HG03139 (cell line): ENCODE data around the gene TMEM238.

Experiments
- ATAC-seq: cut with Tn5 transposase; IDR thresholded peaks from one replicate; pipeline ENCODE4 v1.9.1; 2021; ENCODE audit not compliant: unreplicated experiment

TMEM238 gene

DNA sequence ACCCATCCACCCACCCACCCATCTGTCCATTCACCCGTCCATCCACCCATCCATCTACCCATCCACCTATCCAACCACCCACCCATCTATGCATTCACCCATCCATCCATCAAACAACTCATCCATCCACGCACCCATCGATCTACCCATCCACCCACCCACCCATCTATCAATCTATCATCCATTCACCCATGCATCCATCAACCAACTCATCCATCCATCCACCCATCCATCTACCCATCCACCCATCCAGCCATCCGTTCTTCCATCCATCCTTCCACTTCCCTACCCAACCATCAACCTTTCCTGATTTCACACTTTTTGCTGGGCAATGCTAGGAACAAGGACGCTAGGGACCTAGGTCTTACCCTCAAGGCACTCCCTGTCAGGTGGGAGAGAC, 2.1 kb downstream of the TMEM238 start:
- no peak for ATAC-seq

DNA sequence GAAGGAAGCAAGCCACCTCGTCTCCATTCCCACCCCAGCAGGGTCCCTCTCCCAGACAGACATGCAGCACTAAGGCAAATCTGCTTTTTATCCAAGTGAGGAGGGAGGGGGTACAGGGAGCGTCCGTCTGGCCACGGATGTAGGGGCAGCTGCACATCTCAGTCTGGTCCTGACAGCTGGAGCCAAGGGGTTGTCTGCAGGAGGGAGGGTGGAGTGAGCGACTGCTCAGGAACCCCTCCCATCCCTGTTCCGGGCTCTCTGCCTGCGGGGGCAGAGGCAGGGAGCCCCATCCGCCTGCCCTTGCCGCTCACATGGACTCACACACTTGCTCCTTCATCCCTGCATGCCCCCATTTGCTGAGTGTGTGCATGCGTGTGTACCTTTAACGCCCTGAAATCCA, 4.9 kb downstream of the TMEM238 start:
- no peak for ATAC-seq

DNA sequence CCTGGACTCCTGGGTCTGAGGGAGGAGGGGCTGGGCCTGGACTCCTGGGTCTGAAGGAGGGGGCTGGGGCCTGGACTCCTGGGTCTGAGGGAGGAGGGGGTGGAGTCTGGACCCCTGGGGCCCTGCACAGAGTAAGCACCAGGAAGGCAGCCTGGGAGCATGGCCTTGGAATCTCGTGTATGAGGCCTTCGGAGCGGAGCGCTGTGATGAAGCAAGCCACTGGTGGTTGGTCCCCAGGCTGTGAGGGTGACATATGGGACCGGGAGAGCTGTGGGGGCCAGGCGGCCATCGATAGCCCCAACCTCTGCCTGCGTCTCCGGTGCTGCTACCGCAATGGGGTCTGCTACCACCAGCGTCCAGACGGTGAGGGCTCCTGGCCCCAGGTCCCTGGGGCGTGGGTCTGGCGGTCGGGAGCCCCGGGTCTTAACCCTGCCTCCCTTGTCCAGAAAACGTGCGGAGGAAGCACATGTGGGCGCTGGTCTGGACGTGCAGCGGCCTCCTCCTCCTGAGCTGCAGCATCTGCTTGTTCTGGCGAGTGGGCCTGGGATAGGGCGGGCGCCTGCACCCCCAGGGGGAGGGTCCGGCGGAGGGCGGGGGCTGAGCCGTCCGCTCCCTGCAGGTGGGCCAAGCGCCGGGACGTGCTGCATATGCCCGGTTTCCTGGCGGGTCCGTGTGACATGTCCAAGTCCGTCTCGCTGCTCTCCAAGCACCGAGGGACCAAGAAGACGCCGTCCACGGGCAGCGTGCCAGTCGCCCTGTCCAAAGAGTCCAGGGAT, 6.5 kb downstream of the TMEM238 start:
- no peak for ATAC-seq

DNA sequence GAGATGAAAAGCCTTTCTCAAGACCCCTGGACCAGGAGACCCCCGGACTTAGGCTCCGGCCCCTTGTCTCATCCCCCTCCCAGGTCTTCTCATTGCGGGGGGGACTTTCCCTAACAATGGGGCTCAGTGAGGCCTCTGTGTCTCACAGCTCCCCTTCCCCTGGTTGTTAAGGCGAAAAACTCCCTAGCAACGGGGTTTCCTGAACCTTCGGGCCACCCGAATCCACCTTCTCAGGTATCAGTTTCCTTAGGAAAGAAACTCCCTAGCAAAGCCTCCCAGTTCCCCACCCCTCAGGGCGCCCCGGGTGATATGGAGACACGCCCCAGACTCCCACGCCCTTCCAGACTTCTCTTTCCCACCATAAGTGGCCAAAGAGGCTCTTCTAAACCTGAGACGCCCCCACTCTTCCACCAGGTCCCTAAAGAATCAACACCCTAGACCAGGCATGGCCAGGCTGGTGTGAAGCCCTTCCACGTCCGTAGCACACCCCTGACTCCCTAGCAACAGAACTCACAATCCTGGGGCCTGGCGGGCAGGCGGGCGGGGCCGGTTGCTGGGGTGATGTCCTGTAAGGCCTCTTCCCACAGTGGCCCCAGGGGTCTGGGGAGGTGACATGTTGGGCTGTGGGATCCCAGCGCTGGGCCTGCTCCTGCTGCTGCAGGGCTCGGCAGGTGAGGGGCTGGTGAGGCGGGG, 7.7 kb downstream of the TMEM238 start, which contains the start of gene TMEM190:
Gene TMEM190 (plus strand): TSS at position 586 of the 693 bp plus-strand sequence. CDS start 28 bp downstream, at position 614.
- no peak for ATAC-seq

DNA sequence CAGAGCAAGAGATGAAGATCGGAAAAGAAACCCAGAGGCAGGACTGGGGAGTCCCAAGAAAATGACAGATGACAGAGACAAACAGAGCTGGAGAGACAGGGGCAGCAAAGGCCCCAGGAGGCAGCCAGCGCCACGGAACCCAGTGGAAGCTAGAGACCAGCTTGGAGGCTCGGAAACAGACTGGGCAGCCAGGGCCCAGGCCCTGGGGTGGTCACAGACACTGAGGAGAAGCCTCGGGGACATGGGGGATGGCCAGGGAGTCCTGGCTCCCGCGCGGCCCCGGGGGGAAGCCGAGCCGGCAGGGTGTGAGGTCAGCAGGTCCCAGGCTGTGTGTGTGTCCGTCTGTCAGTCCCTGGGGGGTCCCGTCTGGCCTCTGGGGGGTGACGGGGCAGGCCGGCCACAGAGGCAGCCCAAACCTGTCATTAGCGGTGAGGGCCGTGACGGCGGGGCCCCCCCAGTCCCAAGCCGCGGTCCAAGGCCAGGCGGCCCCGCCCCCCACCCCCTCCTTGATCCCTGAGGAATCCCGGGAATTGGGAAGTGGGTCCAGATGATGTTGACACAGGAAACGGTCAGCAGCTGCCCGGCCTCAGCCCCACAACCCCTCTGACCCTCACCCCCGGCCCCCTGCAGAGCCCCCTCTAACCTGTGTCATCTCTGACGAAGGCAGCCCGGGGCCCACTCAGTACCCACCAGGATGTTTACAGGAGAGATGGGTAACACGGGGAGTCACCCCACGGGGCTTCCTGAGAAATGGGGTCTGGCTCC, 9.9 kb downstream of the TMEM238 start:
- no peak for ATAC-seq

DNA sequence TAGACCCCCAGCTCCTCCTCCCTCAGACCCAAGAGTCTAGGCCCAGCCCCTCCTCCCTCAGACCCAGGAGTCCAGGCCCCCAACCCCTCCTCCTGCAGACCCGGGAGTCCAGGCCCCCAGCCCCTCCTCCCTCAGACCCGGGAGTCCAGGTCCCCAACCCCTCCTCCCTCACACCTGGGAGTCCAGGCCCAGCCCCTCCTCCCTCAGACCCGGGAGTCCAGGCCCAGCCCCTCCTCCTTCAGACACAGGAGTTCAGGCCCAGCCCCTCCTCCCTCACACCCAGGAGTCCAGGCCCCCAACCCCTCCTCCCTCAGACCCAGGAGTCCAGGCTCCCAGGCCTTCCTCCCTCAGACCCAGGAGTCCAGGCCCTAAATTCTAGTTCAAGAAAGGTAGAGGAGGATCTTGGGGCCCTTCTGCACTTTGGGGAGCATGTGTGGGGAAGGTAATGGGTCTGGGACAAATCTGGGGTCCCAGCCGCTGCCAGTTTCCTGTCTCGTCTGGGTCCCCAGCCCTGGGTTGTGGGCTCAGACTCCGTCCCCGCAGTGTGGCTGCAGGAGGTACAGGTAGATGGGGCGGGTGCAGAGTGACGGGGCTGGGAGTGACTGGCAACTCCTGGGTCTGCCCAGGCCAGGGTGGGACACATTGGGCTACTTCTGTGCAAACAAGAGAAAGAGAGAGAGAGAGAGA, 10.6 kb downstream of the TMEM238 start:
- ATAC-seq: no peak

DNA sequence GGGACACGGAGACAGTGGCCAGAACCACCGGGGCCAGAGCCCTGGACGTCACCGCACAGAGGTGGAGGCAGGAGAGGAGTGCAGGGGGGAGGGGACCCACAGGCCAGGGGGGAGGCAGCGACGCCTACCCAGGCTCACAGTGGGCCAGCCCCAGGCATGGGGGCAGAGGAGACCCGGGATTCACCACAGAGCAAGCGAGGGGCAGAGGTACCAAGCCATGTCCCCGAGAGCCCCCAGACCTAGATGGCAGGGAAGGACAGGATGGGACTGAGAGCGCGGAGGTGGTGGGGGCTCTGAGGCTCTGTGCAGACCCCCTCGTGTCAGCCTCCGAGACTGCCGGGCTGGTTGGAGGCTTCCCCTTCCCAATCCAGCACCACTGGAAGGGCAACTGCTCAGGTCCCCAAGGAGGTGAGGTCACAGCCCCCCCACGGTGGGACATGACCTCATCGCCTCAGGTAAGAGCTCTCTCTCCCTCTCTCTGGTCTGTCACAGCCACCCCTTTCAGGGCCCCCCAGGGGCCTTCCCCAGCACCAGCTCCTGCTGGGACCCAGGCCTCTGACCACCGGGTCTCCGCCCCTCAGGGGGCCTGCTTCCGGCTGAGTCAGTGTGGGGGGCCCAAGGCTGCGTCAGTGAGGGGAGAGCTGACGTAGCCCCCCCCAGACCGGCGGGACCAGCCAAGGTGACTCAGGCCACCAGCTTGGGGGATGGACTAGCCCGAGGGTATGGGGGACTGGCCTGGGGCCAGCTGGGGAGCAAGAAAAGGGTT, 11.6 kb downstream of the TMEM238 start:
- ATAC-seq: no peak

DNA sequence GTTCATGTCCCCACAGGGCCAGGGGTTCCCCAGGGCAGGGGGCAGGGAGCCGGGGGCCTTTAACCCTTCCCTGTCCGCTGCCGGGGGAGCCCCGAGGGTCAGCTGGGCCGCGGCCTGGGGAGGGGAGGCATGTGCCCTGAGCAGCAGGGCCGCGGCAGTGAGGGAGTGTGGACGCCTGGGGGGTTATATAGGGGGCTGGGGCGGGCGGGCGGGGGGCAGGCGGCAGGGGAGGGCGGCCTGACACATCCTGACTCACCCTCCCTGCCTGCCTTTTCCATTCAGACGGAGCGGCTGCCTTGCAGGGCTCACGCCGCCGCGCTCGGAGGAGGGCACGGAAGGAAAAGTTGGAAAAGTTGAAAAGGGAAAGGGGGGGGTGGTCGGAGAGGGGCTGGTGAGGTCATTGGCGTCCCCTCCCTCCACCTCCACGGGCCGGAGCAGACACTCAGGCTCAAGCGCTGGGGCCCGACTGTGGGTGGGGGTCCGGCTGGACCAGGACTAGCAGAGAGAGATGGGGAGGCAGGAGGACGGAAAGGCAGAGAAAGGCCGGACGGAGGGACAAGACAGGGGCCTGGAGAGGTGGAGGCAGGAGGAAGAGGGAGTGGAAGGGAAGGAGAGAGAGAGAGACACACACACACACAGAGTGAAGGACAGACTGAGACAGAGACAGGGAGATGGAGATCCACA, 13.6 kb downstream of the TMEM238 start, which contains the start of gene IL11:
Gene IL11 (minus strand): TSS at position 159 of the 684 bp plus-strand sequence. CDS start 153 bp downstream, at position 6.
- ATAC-seq: no peak

DNA sequence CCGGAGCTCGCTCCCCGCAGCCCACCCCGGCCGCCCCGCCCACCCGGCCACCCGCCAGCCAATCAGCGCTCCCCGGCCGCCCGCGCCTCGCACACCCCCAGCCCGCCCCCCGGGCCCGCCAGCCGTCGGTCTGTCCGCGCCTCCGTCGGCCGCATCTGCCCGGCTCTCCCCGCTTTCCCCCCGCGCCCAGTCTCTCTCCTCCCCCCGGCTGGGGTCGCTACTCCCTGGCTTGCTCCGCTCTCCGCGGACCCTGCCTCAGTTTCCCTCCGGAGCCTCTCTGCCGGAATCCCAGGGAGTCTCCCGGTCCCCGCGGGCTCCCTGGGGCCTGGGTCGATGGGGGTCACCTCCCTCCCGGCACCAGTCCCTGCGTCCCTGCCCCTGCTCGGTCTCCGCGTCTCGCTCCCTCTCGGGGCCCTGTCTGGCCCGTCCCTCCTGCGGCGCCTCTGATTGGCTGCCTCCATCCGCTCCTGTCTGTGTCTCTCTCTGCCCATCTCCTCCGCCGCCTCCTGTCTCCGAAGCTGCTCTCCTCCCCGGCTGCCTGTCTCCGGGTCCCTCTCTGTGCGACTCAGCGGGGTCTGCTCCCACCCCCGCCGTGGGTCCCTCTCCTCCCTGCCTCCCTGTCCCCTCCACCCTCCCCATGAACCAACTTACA, 14.3 kb downstream of the TMEM238 start:
- ATAC-seq: no peak

DNA sequence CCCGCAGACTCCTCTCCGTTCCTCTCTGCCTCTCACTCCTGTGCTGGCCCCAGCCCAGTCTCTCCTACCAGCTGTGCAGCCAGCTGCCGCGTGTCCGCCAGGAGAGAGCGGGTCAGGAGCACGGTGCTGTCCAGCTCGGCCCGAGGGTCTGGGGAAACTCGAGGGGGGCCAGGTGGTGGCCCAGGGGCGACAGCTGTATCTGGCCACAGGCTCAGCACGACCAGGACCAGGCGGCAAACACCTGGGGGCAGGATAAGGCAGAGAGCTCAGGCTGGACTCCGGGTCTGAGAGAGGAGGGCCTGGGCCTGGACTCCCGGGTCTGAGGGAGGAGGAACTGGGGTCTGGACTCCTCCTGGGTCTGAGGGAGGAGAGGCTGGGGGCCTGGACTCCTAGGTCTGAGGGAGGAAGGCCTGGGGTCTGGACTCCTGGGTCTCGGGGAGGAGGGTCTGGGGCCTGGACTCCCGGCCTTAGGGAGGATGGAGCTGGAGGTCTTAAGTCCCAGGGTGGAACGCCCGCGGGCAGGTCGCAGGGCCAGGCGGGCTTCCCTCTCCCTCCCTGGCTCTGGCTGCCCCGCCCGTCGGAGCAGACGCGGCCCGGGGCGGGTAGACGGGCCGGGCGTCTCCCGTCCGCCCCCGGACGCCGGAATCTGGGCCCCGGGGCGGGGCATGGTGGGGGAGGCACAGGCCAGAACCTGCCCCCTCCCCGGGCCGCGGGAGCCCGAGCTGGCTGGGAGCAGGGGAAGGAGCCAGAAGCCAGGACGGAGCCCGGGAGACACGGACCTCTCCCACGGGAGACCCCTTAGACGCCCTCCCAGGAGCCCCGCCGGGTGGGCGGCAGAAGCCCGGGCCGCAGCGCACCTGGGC, 15.2 kb downstream of the TMEM238 start:
- no peak for ATAC-seq

DNA sequence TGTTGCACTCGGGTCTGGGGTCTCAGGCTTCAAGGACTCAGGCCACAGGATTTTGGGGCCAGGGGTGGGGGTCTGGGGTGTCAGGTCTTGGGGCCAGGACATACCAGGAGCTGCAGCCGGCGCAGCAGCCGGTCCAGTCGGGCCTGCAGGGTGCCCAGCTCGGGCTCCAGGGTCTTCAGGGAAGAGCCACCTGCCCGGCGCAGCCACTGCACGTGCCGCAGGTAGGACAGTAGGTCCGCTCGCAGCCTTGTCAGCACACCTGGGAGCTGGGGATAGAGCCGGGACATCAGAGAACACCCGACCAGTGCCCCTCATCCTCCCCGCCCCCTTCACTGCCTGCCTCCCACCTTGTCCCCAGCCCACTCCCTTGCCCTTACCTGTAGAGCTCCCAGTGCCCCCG, 16.0 kb downstream of the TMEM238 start:
- no peak for ATAC-seq

DNA sequence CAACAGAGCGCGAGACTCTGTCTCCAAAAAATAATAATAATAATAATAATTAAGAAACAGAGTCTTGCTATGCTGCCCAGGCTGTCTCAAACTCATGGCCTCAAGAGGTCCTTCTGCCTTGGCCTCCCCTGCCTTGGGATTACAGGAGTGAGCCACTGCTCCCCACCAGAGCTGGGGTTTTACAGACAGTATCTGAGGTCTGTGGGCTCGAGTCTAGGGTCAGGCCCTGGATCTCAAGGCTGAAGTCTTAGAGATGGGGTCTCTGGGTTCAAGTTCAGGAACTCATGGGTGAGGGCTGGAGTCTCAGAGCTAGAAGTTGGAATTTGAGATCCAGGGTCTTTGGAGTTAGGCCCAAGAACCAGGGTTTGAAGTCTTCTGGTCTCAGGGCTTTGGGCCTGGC, 17.3 kb downstream of the TMEM238 start:
- ATAC-seq: no peak

DNA sequence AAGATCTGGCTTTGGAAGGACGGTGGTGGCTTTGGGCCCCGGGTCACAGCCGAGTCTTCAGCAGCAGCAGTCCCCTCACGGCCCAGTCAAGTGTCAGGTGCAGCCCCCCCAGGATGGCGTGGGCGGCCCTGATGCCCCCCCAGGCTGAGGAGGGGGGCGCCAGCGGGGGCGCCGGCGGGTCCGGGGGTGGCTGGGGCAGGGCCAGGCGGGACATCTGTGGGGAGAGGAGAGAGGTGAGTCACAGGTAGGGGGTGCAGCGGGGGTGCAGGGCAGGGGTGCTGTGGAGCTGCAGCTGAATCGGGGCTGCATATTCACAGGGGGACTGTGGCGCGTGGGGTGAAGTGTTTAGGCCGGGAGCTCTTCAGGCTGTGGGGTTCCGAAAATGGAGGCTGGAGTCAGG, 18.1 kb downstream of the TMEM238 start:
- ATAC-seq: no peak

DNA sequence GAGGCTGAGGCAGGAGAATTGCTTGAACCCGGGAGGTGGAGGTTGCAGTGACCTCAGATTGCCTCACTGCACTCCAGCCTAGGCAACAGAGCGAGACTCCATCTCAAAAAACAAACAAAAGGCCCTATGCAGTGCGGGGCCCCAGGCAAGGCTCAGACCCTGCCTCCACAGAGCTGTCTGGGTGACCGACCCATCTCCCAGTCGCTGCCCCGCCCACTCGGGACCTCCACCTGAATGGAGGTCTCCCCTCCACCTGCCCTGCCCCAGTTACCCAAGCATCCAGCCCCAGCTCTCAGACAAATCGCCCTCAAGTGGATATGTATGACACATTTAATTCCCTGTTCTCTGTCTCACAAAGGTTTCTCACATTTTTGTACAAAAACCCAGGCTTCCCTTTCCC, 18.8 kb downstream of the TMEM238 start:
- no peak for ATAC-seq

DNA sequence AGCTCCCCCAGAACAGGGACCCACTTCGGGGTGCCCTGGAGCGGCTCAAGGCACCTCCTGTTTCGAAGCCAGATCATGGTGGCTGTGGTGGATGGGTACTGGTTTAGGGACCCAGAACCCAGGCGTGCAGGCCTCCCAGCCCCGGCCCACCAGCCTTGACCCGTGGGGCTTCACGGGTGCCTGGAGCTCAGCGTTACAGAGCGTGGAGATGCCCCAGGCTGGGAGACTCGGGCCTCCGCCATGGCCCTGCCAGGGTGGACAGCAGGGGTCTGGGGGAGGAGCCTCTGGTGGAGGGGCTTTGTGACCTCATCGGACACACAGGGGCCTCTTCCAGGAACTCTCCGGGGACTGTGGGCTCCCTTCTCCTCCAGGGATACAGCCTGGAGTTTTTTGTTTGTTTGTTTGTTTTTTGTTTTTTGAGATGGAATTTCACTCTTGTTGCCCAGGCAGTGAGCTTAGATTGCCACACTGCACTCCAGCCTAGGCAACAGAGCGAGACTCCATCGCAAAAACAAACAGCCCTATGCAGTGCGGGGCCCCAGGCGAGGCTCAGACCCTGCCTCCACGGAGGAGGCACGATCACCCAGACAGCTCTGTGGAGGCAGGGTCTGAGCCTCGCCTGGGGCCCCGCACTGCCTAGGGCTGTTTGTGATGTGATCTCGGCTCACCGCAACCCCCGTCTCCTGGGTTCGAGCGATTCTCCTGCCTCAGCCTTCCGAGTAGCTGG, 20.9 kb downstream of the TMEM238 start, which contains the start of gene GARIN5B:
Gene GARIN5B (minus strand): TSS at position 271 of the 727 bp plus-strand sequence. CDS start 194 bp downstream, at position 77.
- ATAC-seq: no peak

DNA sequence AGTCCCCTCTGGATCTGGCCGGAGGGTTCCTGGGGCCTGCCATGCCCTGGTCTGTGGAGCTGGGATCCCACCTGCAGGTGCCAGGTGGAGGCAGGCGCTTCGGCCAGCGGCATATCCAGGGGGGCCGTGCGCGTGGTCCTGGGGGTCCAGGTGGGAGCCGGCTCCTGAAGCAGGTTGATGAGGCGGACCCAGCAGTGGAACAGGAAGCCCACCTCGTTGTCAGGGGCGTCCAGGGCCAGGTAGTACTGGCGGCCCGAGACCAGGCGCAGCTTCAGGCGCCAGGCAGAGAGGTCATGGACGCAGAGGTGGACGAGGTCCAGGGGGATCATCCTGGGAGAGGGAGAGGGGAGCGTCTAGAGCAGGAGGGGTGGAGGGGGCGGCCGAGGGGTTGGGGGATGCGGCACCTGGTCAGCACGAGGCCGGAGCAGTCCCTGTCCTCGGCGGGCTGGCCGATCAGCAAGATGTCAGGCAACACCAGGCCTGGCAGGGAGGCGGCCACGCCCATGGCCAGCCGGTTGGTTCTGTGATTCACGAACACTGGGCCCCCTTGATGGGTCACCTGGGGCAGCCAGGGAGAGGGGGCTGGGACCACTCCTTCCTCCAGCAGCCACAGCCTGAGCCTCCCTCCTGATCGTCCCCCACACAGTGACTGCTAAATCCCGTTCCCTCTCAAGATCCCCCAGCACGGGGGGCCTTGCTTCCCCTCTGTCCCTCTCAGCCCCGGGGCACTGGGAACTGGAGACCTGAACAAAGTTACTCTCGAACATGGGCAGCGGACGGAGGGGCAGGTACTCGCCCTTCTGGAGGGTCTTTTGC, 21.7 kb downstream of the TMEM238 start:
- ATAC-seq: no peak

DNA sequence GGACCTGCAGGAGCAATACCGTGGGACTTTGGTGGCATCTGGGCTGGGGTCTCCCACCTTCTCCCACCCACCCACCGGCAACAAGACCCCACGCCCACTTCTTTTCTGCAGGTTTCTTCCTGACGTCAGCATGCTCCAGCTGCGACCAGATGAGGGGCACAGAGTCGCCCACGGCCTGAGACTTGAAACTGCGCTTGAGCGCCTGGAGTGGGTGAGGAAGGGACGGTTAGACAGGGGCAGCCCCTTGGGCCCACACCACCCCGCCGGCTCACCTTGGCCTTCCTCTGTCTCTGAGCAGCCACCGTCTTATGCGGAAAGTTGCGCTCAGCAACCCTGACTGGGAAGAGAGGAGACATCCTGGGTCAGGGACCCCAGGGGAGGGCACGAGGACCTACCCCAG, 23.2 kb downstream of the TMEM238 start:
- ATAC-seq: no peak
